Neural crest cell (in vitro differentiated cells): ENCODE measurements around the gene TMEFF1. TPM values are rescaled to one million over a fixed set of nuclear protein-coding genes. Genes with fewer than 3 reads are reported as not detected.

ENCODE experiments used
- DNase-seq: peaks from one replicate; pipeline ENCODE4 v3.0.0; 2021; ENCODE audit warnings: low read depth, mixed read lengths, low spot score
- H3K27ac Mint-ChIP-seq: one replicate; pipeline ENCODE4 v1.8.0; 2021; ENCODE audit warnings: mild to moderate bottlenecking, mixed read lengths; ENCODE audit not compliant: unreplicated experiment
- H3K27me3 Mint-ChIP-seq: 2 replicates; pipeline ENCODE4 v1.8.0; 2021; ENCODE audit warnings: low read depth, mild to moderate bottlenecking, mixed read lengths
- H3K36me3 Mint-ChIP-seq: 2 replicates; pipeline ENCODE4 v1.8.0; 2021; ENCODE audit warnings: low read depth, mild to moderate bottlenecking, mixed read lengths
- H3K4me1 Mint-ChIP-seq: 2 replicates; pipeline ENCODE4 v1.8.0; 2021; ENCODE audit warnings: mixed read lengths
- H3K4me3 Mint-ChIP-seq: one replicate; pipeline ENCODE4 v1.8.0; 2021; ENCODE audit warnings: mild to moderate bottlenecking, mixed read lengths
- H3K9me3 Mint-ChIP-seq: 2 replicates; pipeline ENCODE4 v1.8.0; 2021; ENCODE audit warnings: mixed read lengths
- CTCF ChIP-seq: fragments of 200-600 bp; sonication (generic); conservative IDR thresholded peaks from 2 replicates; pipeline ENCODE4 v1.5.0; 2021; ENCODE audit warnings: antibody characterized with exemption, mild to moderate bottlenecking
- total RNA-seq: library from RNA; stranded (reverse); gene quantifications from 2 replicates; pipeline ENCODE4 v1.2.1, GENCODE V29; 2021

The TMEFF1 gene
- total RNA-seq, 1 donor from 2014 or later = 47.9 TPM

- peak; percentile 18 for TF ChIP-seq CTCF
- H3K4me3 Mint-ChIP-seq = peak overlapping the region; percentile 91
- no peak for DNase-seq
- peak overlapping the region; percentile 85 for H3K27ac Mint-ChIP-seq
- H3K4me1 Mint-ChIP-seq = peaks cover 44% of the 10 kb centered on the region
- no peaks in the 10 kb centered on the region for H3K27me3 Mint-ChIP-seq
- peaks cover 8% of the 10 kb centered on the region for H3K36me3 Mint-ChIP-seq
- H3K9me3 Mint-ChIP-seq = no peaks in the 10 kb centered on the region
These were observed 45.3 kb upstream of the TMEFF1 start for GRCh38 chr9:100427366-100428263.

GRCh38 chr9:100428871-100429654 lies 43.9 kb upstream of the TMEFF1 start:
- Mint-ChIP-seq H3K4me3 (peak overlapping the region; percentile 91), H3K27ac (no peak overlapping the region), H3K27me3 (no peaks in the 10 kb centered on the region), H3K4me1 (peaks cover 44% of the 10 kb centered on the region), H3K9me3 (no peaks in the 10 kb centered on the region), H3K36me3 (peaks cover 8% of the 10 kb centered on the region)
- no peak for TF ChIP-seq CTCF
- DNase-seq = no peak

- peaks cover 10% of the 10 kb centered on the region for H3K36me3 Mint-ChIP-seq
- no peak for TF ChIP-seq CTCF
These were observed 42.5 kb upstream of the TMEFF1 start for GRCh38 chr9:100430286-100430940.

DNA sequence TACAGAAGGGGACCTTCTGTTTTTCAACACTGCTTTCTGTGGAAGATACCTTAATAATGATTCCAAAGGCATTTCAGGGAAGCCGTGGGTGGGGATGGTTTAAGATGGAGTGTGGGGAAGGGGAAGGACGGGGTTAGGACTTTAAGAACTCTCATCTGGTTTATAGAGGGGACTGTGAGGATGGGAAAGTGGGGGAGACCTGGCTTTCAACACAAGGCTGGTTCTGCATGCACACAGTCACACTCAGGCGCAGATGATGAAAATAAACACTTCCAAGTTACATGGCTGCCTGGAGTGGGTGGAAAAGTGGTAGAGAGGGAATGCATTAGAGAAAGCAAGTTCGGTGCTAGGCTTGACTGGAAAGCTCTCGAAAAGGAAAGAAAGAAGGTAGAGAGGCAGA lies 41.1 kb upstream of the TMEFF1 start:
- no peak for TF ChIP-seq CTCF
- H3K4me1 Mint-ChIP-seq = peaks cover 30% of the 10 kb centered on the region
- no peak for DNase-seq
- no peak overlapping the region for H3K4me3 Mint-ChIP-seq
- peaks cover 10% of the 10 kb centered on the region for H3K36me3 Mint-ChIP-seq
- H3K27me3 Mint-ChIP-seq = no peaks in the 10 kb centered on the region
- H3K9me3 Mint-ChIP-seq = no peaks in the 10 kb centered on the region
- peak overlapping the region; percentile 82 for H3K27ac Mint-ChIP-seq

More at GRCh38 chr9:100430286-100430940, 42.5 kb upstream of the TMEFF1 start:
- peak overlapping the region; percentile 33 for H3K4me3 Mint-ChIP-seq
- H3K9me3 Mint-ChIP-seq = no peaks in the 10 kb centered on the region
- no peak for DNase-seq
- no peaks in the 10 kb centered on the region for H3K27me3 Mint-ChIP-seq
- H3K4me1 Mint-ChIP-seq = peaks cover 44% of the 10 kb centered on the region
- peak overlapping the region; percentile 5 for H3K27ac Mint-ChIP-seq

- no peak for DNase-seq
- peaks cover 10% of the 10 kb centered on the region for H3K36me3 Mint-ChIP-seq
- no peaks in the 10 kb centered on the region for H3K9me3 Mint-ChIP-seq
- H3K4me1 Mint-ChIP-seq = peaks cover 28% of the 10 kb centered on the region
- no peak overlapping the region for H3K4me3 Mint-ChIP-seq
- H3K27ac Mint-ChIP-seq = no peak overlapping the region
- TF ChIP-seq CTCF = no peak
- no peaks in the 10 kb centered on the region for H3K27me3 Mint-ChIP-seq
These were observed 40.2 kb upstream of the TMEFF1 start for GRCh38 chr9:100432736-100433135.
